Kasumi-1 (cell line): ENCODE measurements around the gene PFKFB1.
"Not testable (repeated sequence)": the region's sequence is repeated elsewhere in the genome, so short reads cannot be mapped to it uniquely, and the experiment has no call there.

Experiments
- DNase-seq, 2 experiments: peaks; one replicate each; lab custom pipeline; 2025; lab: John Stamatoyannopoulos, UW

Gene PFKFB1

GRCh38 chrX:54992911-54993622 is 921 bp downstream of the PFKFB1 start:
- no peak for DNase-seq

- no peak for DNase-seq
Observed at GRCh38 chrX:54991706-54992105, 2.3 kb downstream of the PFKFB1 start.

- not testable (repeated sequence) for DNase-seq
Observed at GRCh38 chrX:54983306-54983705, 10.7 kb downstream of the PFKFB1 start.

GRCh38 chrX:54980334-54980733 is 13.7 kb downstream of the PFKFB1 start:
- DNase-seq = no peak

GRCh38 chrX:54979432-54979831 is 14.6 kb downstream of the PFKFB1 start:
- DNase-seq = no peak

- DNase-seq = no peak
Observed at GRCh38 chrX:54978448-54978847, 15.5 kb downstream of the PFKFB1 start.

- no peak for DNase-seq
Observed at GRCh38 chrX:54977387-54977786, 16.6 kb downstream of the PFKFB1 start.

GRCh38 chrX:54964766-54965497 is 29.1 kb downstream of the PFKFB1 start:
- no peak for DNase-seq

GRCh38 chrX:54961750-54962149 is 32.2 kb downstream of the PFKFB1 start:
- no peak for DNase-seq

- DNase-seq = no peak
Observed at GRCh38 chrX:54950730-54951375, 43.1 kb downstream of the PFKFB1 start.

- no peak for DNase-seq
Observed at GRCh38 chrX:54945224-54945623, 48.8 kb downstream of the PFKFB1 start.

GRCh38 chrX:54944816-54945215 is 49.2 kb downstream of the PFKFB1 start:
- no peak for DNase-seq

- no peak for DNase-seq
Observed at GRCh38 chrX:54937416-54937815, 56.6 kb downstream of the PFKFB1 start.

GRCh38 chrX:54935306-54935705 is 58.7 kb downstream of the PFKFB1 start:
- no peak for DNase-seq

GRCh38 chrX:54934890-54935289 is 59.1 kb downstream of the PFKFB1 start:
- no peak for DNase-seq

- no peak for DNase-seq
Observed at GRCh38 chrX:54934058-54934457, 59.9 kb downstream of the PFKFB1 start.

- DNase-seq = no peak
Observed at GRCh38 chrX:54933150-54933826, 60.7 kb downstream of the PFKFB1 start.

- no peak for DNase-seq
Observed at GRCh38 chrX:54931107-54931506, 62.9 kb downstream of the PFKFB1 start.

GRCh38 chrX:54930291-54931049 is 63.5 kb downstream of the PFKFB1 start:
- DNase-seq = no peak

GRCh38 chrX:54928876-54929275 is 65.1 kb downstream of the PFKFB1 start:
- no peak for DNase-seq

- no peak for DNase-seq
Observed at GRCh38 chrX:54926978-54927377, 67.0 kb downstream of the PFKFB1 start.

- no peak for DNase-seq
Observed at GRCh38 chrX:54923376-54923775, 70.6 kb downstream of the PFKFB1 start.
